Dermis blood vessel endothelial cell (primary cell): Measurements from ENCODE around the gene ANXA4. TPM values are rescaled to one million over a fixed set of nuclear protein-coding genes. Genes with fewer than 3 reads are reported as not detected.
"Not testable (repeated sequence)": the region's sequence is repeated elsewhere in the genome, so short reads cannot be mapped to it uniquely, and the experiment has no call there.

Source experiments
- DNase-seq: peaks from one replicate; pipeline ENCODE4 v3.0.0; 2010
- total RNA-seq: library from RNA; depleted of rRNA; stranded (reverse); fragments of >200 nt; gene quantifications from 2 replicates; pipeline ENCODE4 v1.2.3, GENCODE V29; 2014

The ANXA4 gene
- total RNA-seq, 1 donor from 2014 or later = 37.3 TPM

DNA sequence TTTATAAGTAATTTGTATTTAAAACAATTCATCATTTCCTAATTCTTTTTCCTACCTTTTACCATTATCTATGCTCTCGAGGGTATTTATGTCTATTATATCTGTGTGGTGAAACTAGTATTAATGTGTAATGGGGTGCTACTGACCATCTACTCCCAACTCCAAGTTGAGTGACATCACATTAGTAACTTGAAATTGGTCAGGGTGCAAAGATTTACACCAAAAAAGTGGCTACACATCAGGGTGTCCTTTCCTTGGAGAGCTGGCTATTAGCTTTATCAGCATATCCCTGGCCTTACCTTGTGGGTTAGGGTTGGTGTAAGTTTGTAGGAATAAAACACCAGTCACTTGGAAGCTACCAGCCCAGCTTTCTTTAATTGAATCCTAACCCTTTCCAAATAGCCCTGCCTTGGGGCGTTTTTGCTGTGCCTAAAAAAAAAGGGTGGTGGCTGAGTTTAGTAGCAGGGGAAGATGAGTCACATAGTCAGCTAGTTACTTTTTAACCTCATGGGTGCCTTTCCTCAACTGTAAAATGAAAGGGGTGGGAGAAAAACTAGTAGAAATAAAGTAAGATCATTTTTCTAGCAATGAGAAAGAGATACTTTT lies 14.0 kb downstream of the ANXA4 start:
- DNase-seq = peak; percentile 18

DNA sequence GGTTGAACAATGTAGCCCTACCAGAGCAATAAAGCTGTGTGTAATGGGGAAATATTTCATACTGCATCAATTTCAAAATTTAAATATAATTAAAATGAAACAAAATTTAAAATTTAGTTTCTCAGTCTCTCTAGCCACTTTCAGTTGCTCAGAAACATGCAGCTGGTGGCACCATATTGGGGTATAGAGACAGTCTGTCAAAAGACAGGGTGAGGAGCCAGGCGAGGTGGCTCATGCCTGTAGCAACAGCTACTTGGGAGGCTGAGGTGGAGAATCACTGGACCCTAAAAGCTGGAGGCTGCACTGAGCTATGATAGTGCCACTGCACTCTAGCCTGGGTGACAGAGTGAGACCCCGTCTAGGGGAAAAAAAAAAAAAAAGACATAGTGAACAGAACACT lies 20.1 kb downstream of the ANXA4 start:
- no peak for DNase-seq

DNA sequence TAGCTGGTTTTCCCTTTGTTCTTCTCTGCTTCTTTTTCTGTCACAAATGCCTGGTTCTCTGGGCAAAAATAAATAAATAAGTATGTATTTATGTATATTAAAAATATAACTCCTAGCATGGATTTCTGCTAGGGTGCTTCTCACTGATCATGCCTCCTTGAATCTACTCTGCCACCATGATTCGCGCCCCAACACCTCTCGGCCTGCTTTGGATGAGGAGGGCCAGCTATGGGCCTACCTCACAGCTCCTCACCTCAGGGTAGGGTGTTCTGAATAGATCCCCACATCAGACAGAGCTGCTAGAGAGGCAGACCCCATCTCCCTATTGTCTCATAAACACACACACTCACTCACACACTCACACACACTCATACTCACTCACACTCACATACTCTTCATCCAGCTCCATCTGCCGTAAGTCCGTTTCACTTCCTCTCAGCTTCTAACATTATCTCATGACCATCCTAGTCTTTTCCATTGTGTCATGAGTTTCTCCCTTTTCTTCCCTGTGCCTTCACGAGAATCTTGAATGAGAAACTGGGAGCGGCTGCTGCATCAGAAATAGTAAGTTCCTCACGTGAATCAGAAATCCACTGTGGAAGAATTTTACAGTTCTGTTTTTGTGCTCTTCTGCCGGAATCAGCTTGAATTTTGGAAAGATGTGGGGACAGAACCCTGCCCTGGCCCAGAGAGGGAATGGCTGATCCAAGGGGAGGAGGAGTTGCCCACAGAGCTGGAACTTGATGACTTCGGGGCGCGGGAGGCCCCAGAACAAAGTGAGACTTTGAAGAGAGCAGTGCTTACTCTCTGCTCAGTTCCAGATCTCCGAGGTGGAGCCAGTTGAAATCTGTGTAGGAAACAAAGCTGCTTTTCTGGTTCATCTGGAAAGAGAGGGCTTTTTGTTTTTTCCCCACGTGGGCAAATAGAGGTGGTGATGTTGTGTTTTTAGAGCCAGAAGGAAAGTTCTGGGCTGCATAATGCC lies 20.9 kb downstream of the ANXA4 start:
- DNase-seq = no peak

DNA sequence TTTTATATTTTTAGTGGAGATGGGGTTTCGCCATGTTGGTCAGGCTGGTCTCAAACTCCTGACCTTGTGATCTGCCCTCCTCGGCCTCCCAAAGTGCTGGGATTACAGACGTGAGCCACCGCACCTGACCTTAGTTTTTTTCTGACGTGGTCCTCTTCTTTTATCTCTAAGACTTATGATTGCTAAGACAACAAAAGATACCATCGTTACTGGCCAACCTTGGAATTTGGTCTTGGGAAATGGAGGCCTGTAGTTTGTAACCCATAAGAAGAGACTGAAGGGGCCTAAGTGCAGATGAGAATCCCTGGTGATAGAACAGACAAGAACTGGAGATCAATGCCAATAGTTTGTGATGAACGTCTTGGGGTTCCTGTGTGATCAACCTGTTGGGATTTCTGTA lies 21.9 kb downstream of the ANXA4 start:
- not testable (repeated sequence) for DNase-seq

DNA sequence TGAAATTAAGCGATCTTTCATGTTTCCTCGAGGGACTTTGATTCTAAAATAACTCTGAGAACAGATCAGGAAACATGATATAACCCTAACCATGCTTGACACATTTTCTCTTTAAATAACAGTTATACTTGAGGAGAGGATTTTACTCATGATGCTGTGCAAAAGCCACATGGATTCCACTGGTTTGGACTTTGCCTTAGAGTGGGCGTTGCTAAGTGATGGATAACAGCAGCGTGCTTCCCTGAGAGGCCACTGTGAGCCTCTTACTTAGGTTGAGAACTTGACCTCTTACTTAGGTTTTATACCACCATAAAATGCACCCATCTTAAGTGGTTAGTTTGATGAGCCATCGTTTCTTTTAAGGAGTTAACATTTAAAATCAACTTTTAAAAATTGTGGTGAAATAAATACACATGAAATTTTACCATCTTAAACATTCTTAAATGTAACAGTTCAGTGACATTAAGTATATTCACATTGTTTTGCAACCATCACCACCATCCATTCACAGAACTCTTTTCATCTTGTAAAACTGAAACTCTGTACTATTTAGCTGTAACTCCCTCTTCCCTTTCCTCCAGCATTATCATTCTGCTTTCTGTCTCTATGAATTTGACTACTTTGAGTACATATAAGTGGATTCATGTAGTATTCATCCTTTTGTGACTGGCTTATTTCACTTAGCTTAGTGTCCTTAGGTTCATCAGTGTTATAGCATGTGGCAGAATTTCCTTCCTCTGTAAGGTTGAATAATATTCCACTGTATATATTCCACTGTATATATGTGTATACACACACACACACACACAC lies 22.6 kb downstream of the ANXA4 start:
- no peak for DNase-seq

DNA sequence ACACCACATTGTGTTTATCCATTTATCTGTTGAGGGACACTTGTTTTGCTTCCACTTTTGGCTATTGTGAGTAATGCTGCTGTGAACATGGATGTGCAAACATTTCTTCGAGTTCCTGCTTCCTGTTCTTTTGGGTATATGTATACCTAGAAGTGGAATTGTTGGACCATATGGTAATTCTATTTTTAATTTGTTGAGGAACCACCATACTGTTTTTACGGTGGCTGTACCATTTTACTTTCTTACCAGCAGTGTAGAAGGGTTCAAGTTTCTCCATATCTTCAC lies 23.1 kb downstream of the ANXA4 start:
- peak; percentile 26 for DNase-seq

DNA sequence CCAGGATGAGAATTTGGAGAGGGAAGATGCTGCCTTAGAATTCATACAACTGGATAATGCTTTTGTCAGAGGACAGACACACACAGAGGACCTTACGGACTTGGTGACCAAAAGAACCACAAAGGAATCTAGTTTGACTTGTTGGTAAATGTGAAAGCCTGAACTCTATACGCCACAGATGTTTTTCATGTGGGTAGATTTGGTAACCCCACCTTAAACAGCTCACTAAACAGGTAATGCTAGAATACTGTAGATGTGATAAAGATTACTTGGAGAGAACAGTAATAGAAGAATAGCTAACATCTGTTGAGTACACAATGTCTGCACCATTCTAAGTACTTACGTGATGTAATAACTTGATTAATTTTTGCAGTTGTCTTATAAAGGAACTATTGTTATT lies 24.1 kb downstream of the ANXA4 start:
- no peak for DNase-seq

DNA sequence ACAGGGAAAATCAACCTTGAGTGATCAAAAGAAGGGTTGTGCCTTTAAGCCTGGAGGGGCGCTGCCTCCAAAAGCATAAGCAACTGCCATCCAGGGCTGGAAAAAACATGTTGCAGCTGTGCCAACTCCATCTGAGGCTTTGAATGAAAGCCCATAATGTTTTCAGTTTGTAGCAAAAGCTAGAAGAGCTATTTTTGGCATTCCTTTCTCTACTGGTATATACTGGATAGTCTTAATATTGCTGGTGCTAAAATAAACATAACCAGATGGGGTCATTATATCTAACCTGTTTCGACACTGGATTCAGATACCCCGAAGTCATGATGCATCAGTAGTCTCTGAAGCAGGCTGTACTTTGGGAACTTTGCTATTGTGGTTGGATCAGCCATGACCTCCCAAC lies 25.1 kb downstream of the ANXA4 start:
- no peak for DNase-seq

DNA sequence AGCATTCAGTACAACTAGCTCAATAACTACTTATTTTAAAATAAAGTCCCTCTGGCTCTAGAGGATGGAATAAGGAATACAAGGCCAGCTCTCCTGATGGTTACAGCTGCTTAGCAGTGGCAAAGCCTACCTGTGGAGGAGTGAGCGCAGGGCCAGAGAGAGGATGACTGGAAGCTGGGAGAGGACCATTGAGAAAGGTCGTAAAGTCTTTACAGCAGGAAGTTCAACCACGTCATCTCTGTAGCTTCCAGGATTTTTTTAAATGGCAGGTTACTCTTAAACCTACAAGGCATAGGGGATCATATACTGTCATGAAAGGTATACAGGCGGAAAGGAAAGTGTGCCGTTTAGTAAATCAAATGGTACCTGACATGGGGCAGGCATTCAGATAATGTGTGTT lies 26.3 kb downstream of the ANXA4 start:
- no peak for DNase-seq

DNA sequence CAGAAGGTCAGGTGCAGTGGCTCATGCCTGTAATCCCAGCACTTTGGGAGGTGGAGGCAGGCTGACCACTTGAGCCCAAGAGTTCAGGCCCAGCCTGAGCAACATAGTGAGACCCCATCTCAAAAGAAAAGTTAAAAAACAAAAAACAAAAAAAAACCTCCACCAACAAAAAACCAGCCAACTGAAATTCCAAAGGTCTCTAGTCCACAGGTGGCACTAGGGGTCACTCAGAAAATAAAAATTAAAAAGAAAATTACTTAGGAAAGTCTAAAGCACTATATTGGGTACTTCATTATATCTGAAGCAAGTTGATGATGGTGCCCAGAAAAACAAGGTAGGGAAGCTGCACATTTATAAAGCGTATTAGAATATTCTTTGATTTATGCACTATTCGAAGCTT lies 26.9 kb downstream of the ANXA4 start:
- DNase-seq = no peak

DNA sequence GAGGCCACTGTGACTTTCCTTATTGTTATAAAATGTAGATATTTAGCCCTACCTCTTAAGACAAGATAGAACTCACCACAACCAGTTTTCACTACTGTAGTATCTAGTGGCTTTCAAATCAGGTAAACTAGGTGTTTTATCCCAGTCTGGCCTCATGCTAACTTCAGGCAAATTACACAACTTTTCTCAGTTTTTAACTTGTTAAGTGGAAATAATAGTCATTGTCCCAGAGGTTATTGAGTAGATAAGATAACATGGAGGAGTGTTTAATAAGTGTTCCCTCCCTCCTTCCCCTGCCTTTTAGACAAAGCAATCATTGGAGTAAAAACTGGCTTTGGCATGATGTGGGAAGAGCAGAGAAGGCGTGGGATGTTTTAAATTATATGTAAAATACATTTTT lies 27.3 kb downstream of the ANXA4 start:
- DNase-seq = no peak

DNA sequence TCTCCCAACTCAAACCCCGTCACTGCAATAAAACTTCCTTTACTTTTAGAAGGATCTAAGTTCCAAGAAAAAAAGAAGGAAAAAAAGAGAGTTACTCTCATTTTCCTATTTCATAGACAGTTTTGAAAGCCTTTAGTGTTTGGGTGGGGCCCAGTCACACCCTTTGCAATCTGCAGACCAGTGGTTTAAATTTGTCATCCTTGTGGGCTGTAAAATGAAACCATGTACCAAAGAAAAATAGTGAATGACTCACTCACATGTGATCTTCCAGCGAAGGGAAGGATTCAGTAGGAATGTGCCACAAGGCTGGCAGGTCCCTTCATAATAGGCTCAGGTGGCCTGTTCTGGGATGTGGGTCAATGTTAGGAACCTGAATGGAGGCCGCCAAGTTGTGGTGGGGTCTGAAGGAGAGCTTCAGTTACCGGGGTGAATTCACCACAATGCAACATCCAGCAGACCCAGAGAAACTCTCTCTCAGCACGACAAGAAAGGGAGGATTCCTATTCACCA lies 28.3 kb downstream of the ANXA4 start:
- DNase-seq = peak; percentile 51

DNA sequence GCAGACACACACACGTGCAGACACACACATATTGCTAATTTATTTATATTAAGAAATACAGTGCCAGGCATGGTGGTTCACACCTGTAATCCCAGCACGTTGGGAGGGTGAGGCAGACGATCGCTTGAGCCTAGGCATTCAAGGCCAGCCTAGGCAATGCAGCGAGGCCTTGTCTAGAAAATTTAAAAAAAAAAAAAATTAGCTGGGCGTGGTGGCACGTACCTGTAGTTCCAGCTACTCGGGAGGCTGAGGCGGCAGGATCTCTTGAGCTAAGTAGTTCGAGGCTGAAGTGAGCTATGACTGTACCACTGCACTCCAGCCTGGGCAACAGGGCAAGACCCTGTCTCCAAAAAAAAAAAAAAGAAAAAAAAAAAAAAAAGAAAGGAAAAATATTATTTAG lies 28.8 kb downstream of the ANXA4 start:
- no peak for DNase-seq

DNA sequence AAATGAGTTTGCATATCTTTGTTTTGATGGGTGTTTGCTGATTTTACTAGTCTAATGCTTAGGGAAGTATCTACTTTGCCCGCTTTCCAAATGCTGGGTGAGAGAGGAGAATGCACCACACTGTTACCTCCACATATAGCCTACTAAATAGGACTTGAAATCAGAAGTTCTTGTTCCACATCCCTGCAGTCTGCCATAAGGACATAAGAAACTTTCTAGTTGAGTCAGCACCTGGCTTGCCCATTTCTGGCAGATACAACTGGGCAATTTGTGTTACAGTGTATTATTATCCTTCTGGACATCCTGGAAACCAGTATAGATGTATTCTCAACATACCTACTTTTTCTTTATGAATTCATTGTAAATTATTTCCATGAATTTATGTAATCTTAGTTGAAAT lies 29.5 kb downstream of the ANXA4 start:
- DNase-seq = no peak

DNA sequence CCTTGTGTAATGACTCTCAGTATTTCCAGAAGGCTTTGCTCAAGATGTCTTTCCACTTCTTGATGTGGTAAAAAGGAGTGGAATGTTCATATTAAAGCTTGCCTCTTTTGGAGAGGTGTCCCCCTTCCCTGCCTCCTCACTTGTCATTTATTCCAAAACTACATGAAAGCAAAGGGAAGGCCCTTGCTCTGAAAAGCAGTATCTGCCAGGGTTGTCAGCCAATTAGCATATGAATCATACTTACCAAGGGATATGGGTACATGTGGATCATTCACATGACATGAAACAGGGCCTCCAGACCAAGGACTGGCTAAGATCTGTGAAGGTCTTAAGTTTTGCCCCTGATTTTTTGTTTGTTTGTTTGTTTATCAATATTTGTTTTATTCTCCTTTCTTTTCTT lies 31.3 kb downstream of the ANXA4 start:
- DNase-seq = peak; percentile 47

DNA sequence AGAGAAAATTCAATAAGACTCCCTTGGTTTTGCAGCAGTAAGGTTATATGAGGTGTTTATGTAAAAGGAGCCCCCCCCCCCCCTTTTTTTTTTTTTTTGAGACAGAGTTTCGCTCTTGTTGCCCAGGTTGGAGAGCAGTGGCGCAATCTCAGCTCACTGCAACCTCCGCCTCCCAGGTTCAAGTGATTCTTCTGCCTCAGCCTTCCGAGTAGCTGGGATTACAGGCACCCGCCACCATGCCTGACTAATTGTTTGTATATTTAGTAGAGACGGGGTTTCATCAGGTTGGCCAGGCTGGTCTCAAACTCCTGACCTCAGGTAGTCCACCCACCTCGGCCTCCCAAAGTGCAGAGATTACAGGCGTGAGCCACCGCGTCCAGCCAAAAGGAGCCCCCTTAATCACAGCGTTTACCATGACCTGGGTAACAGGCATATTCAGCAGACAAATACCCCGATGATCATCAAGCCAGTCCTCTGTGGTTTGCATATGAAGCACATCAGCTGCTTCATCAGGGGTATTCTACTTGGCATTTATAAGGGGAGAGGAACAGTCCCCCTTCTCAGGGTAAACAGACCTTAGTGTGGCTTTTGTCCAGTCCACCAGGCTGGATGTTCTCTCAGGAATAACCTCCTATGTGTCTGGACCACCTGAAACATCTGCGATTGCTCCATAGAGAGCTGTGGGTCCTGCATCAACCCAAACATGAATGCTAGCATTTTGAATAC lies 32.5 kb downstream of the ANXA4 start:
- not testable (repeated sequence) for DNase-seq

DNA sequence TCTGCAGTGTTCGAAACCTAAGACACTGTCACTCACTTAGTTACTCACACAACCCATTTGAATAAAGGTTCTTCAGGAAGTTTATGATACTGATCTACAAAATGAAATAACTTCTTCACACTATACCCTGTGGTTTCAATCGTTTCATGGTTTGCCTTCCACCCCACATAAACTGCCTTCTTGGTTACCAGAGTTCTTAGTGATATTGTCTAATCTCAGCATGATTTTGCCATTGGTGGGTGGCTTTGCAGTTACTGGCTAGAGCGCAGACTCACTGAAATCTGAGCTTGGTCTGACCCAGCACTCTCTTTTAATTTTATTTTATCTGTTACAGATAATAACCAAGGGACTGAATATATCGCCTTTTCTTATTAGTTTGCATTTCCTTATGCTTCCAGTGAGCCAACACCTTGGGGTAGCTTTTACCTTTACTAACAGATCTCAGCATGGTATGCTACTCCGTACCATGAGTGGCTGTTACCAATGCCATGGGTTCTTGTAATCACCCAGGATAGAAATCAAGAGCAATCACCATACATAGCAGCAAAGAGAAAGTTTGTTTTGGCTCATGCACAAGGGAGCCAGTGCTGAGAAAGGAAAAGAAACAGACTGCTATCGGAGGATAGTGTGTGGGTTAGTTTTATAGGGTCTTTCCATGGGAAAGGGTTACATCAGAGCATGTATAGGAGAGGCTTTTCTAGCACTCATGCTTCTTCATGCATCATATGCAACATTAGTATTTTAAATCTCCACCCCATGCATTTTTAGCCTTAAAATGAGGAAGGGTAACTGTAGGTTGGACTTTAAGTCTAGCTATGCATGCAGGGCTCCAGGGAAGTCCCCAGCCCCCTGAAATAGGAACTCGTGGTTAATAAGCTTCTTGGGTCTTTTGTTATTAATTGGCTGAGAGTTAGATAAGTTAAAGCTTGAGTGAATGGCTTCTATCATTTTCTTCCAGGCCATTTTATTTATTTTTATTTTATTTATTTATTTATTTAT lies 33.3 kb downstream of the ANXA4 start:
- no peak for DNase-seq

DNA sequence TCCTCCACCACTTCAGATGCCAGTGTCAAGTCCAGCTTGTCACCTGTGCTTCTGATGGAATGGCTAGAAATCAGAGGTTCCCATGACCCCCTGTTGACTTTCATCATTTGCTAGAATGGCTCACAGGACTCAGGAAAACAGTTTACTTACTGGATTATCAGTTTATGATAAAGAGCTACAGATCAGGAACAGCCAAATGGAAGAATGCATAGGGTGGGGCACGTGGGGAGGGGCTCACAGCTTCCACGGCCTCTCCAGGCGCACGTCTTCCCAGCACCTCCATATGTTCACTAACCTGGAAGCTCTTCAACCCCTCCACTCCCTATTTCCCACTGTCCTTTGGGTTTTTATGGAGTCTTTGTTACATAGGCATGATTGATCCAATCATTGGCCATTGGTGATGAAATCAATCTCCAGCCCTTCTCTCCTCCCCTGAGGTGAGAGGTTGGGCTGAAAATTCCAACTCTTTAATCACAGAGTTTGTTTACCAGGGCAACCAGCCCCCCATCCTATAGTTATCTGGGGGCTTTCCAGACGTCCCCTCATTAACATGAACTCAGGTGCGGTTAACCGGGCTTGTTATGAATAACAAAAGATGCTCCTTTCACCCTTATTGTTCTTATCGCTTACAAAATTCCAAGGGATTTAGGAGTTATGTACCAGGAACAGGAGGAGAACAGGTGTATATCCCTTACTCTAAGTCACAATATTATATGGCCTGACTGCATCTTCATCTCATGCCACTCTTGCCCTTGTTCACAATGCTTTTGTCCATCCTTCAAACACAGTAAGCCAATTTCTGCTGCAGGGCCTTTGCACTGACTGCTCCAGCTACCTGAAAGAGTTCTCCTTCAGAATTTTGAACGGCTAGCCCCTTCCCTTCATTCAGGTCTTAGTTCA lies 35.2 kb downstream of the ANXA4 start:
- no peak for DNase-seq

DNA sequence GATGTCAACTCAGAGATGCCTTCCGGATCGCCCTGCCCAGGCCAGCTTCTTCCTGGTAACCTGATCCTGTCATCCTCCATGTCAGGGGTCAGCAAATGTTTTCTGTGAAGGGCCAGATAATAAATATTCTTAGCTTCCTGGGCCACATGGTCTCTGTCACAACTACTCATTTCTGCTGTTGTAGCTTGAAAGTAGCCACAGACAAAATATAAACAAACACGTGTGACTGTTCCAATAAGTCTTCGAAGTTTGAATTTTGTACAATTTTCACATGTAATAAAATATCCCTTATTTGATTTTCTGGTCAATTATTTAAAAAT lies 35.8 kb downstream of the ANXA4 start:
- no peak for DNase-seq

DNA sequence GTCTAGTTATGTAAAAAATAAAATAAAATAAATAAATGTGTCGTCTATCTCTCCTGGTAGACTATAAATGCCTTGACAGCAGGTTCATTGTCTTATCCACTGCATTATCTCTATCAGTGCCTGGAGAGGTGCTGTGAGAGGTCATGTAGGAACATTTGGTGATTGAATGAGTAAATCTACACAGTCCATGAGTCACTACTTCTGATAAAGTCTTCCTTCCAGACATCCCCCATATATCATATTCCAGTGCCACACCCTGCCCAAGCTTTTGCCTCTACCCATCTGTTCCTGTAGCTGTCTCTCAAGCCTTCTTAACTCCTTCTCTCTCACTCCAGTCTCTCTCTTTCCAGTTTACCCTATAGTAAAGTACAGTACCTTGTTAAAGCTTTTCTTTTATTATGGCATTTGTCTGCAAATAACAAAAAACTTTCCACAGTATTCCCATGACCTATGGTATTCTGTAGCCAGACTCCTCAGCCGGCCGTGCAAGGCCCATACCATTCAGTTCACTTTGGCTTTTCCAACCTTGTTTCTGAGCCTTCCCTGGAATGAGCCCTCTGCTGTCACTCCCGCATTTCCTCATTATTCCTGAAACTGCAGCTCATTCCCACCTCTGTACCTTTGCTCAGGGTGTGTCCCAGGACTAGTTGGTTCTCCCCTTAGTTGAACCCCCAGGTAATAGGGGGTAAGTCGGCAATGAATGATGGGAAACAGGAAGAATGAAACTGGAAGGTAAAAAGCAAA lies 37.5 kb downstream of the ANXA4 start:
- DNase-seq = peak; percentile 25
